DND-41 (cell line): Measurements from ENCODE around the gene ABCC3.

Source experiments
- ATAC-seq: fragments of 200-7000 bp; cut with Tn5 transposase; 3 replicates; pipeline ENCODE4 v1.9.1; 2021; ENCODE audit warnings: low read depth; ENCODE audit not compliant: insufficient read depth
- DNase-seq: peaks from one replicate; pipeline ENCODE4 v3.0.0-alpha.2; 2020
- H2AFZ ChIP-seq: 2 replicates; pipeline ENCODE4 v1.6.0; 2012; ENCODE audit warnings: low read depth, low read length
- H3K27ac ChIP-seq: 2 replicates; pipeline ENCODE4 v1.5.1; 2012; ENCODE audit warnings: low read length, inconsistent platforms
- H3K27me3 ChIP-seq: fragments of 200-600 bp; sonication (generic); 2 replicates; pipeline ENCODE4 v1.6.0; 2012; ENCODE audit warnings: low read length, mild to moderate bottlenecking, inconsistent platforms; ENCODE audit not compliant: insufficient read depth, poor library complexity
- H3K36me3 ChIP-seq: 2 replicates; pipeline ENCODE4 v1.5.1; 2012; ENCODE audit warnings: low read length, inconsistent platforms; ENCODE audit not compliant: insufficient read depth
- H3K4me1 ChIP-seq: 2 replicates; pipeline ENCODE4 v1.5.1; 2012; ENCODE audit warnings: mild to moderate bottlenecking, low read length; ENCODE audit not compliant: insufficient read depth
- H3K4me2 ChIP-seq: 2 replicates; pipeline ENCODE4 v1.6.0; 2012; ENCODE audit warnings: mild to moderate bottlenecking, moderate library complexity, low read length, inconsistent platforms; ENCODE audit not compliant: insufficient read depth
- H3K4me3 ChIP-seq, 2 experiments: fragments of 200-600 bp in 1 of 2; shearing (Covaris generic) in 1 of 2; 2 replicates each; pipeline ENCODE4 v1.5.1; 2012 to 2016; ENCODE audit warnings: inconsistent platforms in 2 of 2, low read length in 2 of 2, mild to moderate bottlenecking in 2 of 2, low read depth in 1 of 2, moderate library complexity in 1 of 2
- H3K79me2 ChIP-seq: 2 replicates; pipeline ENCODE4 v1.6.0; 2012; ENCODE audit warnings: low read length, inconsistent platforms; ENCODE audit not compliant: insufficient read depth
- H3K9ac ChIP-seq: 2 replicates; pipeline ENCODE4 v1.6.0; 2012; ENCODE audit warnings: low read depth, mild to moderate bottlenecking, inconsistent platforms, low read length, moderate library complexity
- H3K9me3 ChIP-seq: 2 replicates; pipeline ENCODE4 v1.5.1; 2012; ENCODE audit warnings: low read length, moderate library complexity, mild to moderate bottlenecking, inconsistent platforms; ENCODE audit not compliant: insufficient read depth, severe bottlenecking
- H4K20me1 ChIP-seq: 2 replicates; pipeline ENCODE4 v1.6.0; 2012; ENCODE audit warnings: low read length; ENCODE audit not compliant: insufficient read depth
- CTCF ChIP-seq: IDR thresholded peaks from 2 replicates; pipeline ENCODE4 v1.5.1; 2012; ENCODE audit warnings: borderline replicate concordance, low read length, moderate library complexity, mild to moderate bottlenecking; ENCODE audit not compliant: poor library complexity, severe bottlenecking; ENCODE audit errors: extremely low read depth
- EZH2 ChIP-seq: IDR thresholded peaks from 3 replicates; pipeline ENCODE4 v1.6.1; 2012; ENCODE audit warnings: borderline replicate concordance, low read depth, mild to moderate bottlenecking, moderate library complexity, low read length, inconsistent platforms; ENCODE audit not compliant: severe bottlenecking

Gene ABCC3

GRCh38 chr17:50636804-50637195 lies 2.1 kb downstream of the ABCC3 start:
- Histone ChIP-seq H3K79me2 (no peaks in the 10 kb centered on the region), H3K4me3 (no peak overlapping the region), H3K4me2 (no peak overlapping the region), H3K4me1 (no peaks in the 10 kb centered on the region), H2AFZ (no peak overlapping the region), H3K9me3 (no peaks in the 10 kb centered on the region), H4K20me1 (no peaks in the 10 kb centered on the region), H3K27ac (no peak overlapping the region), H3K36me3 (no peaks in the 10 kb centered on the region), H3K27me3 (peaks cover 4% of the 10 kb centered on the region), H3K9ac (no peak overlapping the region)
- DNase-seq (no peak), ATAC-seq (no peak)
- TF ChIP-seq EZH2: no peak
- no peak for TF ChIP-seq CTCF

- DNase-seq: no peak
- H3K79me2 ChIP-seq: no peaks in the 10 kb centered on the region
- H3K9me3 ChIP-seq: no peaks in the 10 kb centered on the region
- H3K9ac ChIP-seq: no peak overlapping the region
- no peak for ATAC-seq
- H3K4me1 ChIP-seq: no peaks in the 10 kb centered on the region
- no peak for TF ChIP-seq CTCF
- H3K27ac ChIP-seq: no peak overlapping the region
- H3K4me3 ChIP-seq: no peak overlapping the region
- H3K27me3 ChIP-seq: peaks cover 3% of the 10 kb centered on the region
- no peak overlapping the region for H3K4me2 ChIP-seq
- no peaks in the 10 kb centered on the region for H4K20me1 ChIP-seq
- H2AFZ ChIP-seq: no peak overlapping the region
- H3K36me3 ChIP-seq: no peaks in the 10 kb centered on the region
These were observed 3.3 kb downstream of the ABCC3 start for GRCh38 chr17:50637829-50638605.

GRCh38 chr17:50638606-50638965 lies 3.9 kb downstream of the ABCC3 start:
- Histone ChIP-seq H3K4me3 (no peak overlapping the region), H3K4me1 (no peaks in the 10 kb centered on the region), H4K20me1 (no peaks in the 10 kb centered on the region), H3K79me2 (no peaks in the 10 kb centered on the region), H3K36me3 (no peaks in the 10 kb centered on the region), H3K27me3 (peaks cover 3% of the 10 kb centered on the region), H3K27ac (no peak overlapping the region), H2AFZ (no peak overlapping the region), H3K9ac (no peak overlapping the region), H3K4me2 (no peak overlapping the region), H3K9me3 (no peaks in the 10 kb centered on the region)
- no peak for DNase-seq
- ATAC-seq: no peak
- TF ChIP-seq EZH2 (no peak), CTCF (no peak)
